ENCODE measurements around the gene ABT1. TPM values are rescaled to one million over a fixed set of nuclear protein-coding genes. Genes with fewer than 3 reads are reported as not detected.

The ABT1 gene
- polyA plus RNA-seq, 1 of the 3 experiments (the other 2 are of a cell fraction) = 15.4 TPM

GRCh38 chr6:26592649-26593048 is 4.1 kb upstream of the ABT1 start:
- POLR2A ChIA-PET = no interaction called here

GRCh38 chr6:26593278-26594130 is 3.2 kb upstream of the ABT1 start:
- WGBS (ENCODE audit: low lambda C conversion rate) = 60% methylated on average over 20 of the region's 20 CpGs
- DNase-seq = no peak
- no peak overlapping the region for H3K9ac ChIP-seq
- no peaks in the 10 kb centered on the region for H3K9me3 ChIP-seq
- H3K9me2 ChIP-seq = no peaks in the 10 kb centered on the region
- ChIA-PET CTCF (interaction anchor here (2.7 to 7.9 kb wide), 4 partner anchors 16 to 534 kb away, joined by 10 to 183 read pairs (median 42); no protein-coding TSS in a partner anchor), POLR2A (interaction anchor here (0.6 kb wide), 1 partner anchor 50 kb away, joined by 3 read pairs; no protein-coding TSS in a partner anchor)
- H3K27me3 ChIP-seq (ENCODE audit: insufficient read depth) = peaks cover 8% of the 10 kb centered on the region; the same call in 1 of the 2 replicates
- H3K27ac ChIP-seq (ENCODE audit: low read depth in 2 of 2, low read length in 1 of 2) = no peak overlapping the region
- no peak overlapping the region for H3K4me2 ChIP-seq
- H3K36me3 ChIP-seq (replicated peaks in 1 of 2; ENCODE audit: control insufficient read depth in 1 of 2, insufficient read depth in 2 of 2, low read length in 1 of 2) = peaks cover 5 to 6% of the 10 kb centered on the region in 2 experiments
- peaks cover 22% of the 10 kb centered on the region for H3F3A ChIP-seq (replicated peaks; ENCODE audit: insufficient read depth)
- no peaks in the 10 kb centered on the region for H4K20me1 ChIP-seq (ENCODE audit: insufficient read depth)
- peaks cover 17% of the 10 kb centered on the region for H3K79me2 ChIP-seq (ENCODE audit: insufficient read depth)
- H3K4me3 ChIP-seq (ENCODE audit: low read depth in 2 of 2, low read length in 1 of 2) = no peak overlapping the region
- H3K4me1 ChIP-seq (ENCODE audit: control insufficient read depth in 1 of 2, insufficient read depth in 2 of 2, low read depth in 1 of 2, low read length in 1 of 2) = peaks cover 5 to 15% of the 10 kb centered on the region in 2 experiments; a peak in 3 of 4 replicates
- no peak for TF ChIP-seq MAX (IDR thresholded peaks at IDR 0.05; ENCODE audit: low read depth)
- no peak for TF ChIP-seq FOSL2 (IDR thresholded peaks at IDR 0.05; ENCODE audit: borderline replicate concordance, low read depth)
- TF ChIP-seq FOXM1 (IDR thresholded peaks at IDR 0.05; ENCODE audit: low read depth) = no peak
- no peak for TF ChIP-seq NFIC (IDR thresholded peaks at IDR 0.05; ENCODE audit: borderline replicate concordance)
- no peak for TF ChIP-seq FOXJ3 (CRISPR knock-in tag; IDR thresholded peaks at IDR 0.05)
- no peak for TF ChIP-seq TCF12 (IDR thresholded peaks at IDR 0.05)
- TF ChIP-seq POLR2AphosphoS5 (IDR thresholded peaks at IDR 0.05; ENCODE audit: low read depth, low read length) = no peak
- TF ChIP-seq SIN3A (IDR thresholded peaks at IDR 0.05; ENCODE audit: borderline replicate concordance, low read depth, low read length) = no peak
- no peak for TF ChIP-seq IRF3 (IDR thresholded peaks at IDR 0.05; ENCODE audit: low read depth, low read length)
- no peak for TF ChIP-seq USF2 (IDR thresholded peaks at IDR 0.05; ENCODE audit: borderline replicate concordance, low read depth, low read length)
- no peak for TF ChIP-seq CTCF (IDR thresholded peaks at IDR 0.05)
- TF ChIP-seq CHD2 (IDR thresholded peaks at IDR 0.05; ENCODE audit: low read length, partially characterized antibody) = no peak
- TF ChIP-seq YY1 (IDR thresholded peaks at IDR 0.05; ENCODE audit: low read depth) = no peak
- 0 out of 2 replicates have a peak overlapping the region, but pooled peaks have one; percentile 25 for H2AFZ ChIP-seq (ENCODE audit: low read depth)

More at GRCh38 chr6:26592649-26593048, 4.1 kb upstream of the ABT1 start:
- peaks cover 8% of the 10 kb centered on the region for H3K79me2 ChIP-seq (ENCODE audit: insufficient read depth)
- DNase-seq = peak; percentile 29
- H3K4me2 ChIP-seq = no peak overlapping the region
- H3K4me3 ChIP-seq (ENCODE audit: low read depth in 2 of 2, low read length in 1 of 2) = no peak overlapping the region
- 4% methylated on average over 4 of the region's 4 CpGs for WGBS (ENCODE audit: low lambda C conversion rate)
- H3K36me3 ChIP-seq (replicated peaks in 1 of 2; ENCODE audit: control insufficient read depth in 1 of 2, insufficient read depth in 2 of 2, low read length in 1 of 2) = no peaks in the 10 kb centered on the region
- no peak overlapping the region for H3K27ac ChIP-seq (ENCODE audit: low read depth in 2 of 2, low read length in 1 of 2)
- TF ChIP-seq ELF1 (IDR thresholded peaks at IDR 0.05) = no peak
- TF ChIP-seq PBX3 (IDR thresholded peaks at IDR 0.05) = no peak
- peak; percentile 20; the same call in 1 of the 2 replicates for TF ChIP-seq RAD21 (IDR thresholded peaks at IDR 0.05; ENCODE audit: low read length)
- TF ChIP-seq SIN3A (IDR thresholded peaks at IDR 0.05; ENCODE audit: borderline replicate concordance, low read depth, low read length) = no peak
- H3K4me1 ChIP-seq (ENCODE audit: control insufficient read depth in 1 of 2, insufficient read depth in 2 of 2, low read depth in 1 of 2, low read length in 1 of 2) = peaks cover 5 to 9% of the 10 kb centered on the region in 2 experiments; a peak in 3 of 4 replicates
- H3K9me3 ChIP-seq = no peaks in the 10 kb centered on the region
- H3K9ac ChIP-seq = no peak overlapping the region
- H2AFZ ChIP-seq (ENCODE audit: low read depth) = no peak overlapping the region
- peaks cover 22% of the 10 kb centered on the region for H3F3A ChIP-seq (replicated peaks; ENCODE audit: insufficient read depth)
- peaks cover 8% of the 10 kb centered on the region; the same call in 1 of the 2 replicates for H3K27me3 ChIP-seq (ENCODE audit: insufficient read depth)
- H3K9me2 ChIP-seq = no peaks in the 10 kb centered on the region
- H4K20me1 ChIP-seq (ENCODE audit: insufficient read depth) = no peaks in the 10 kb centered on the region
- CTCF ChIA-PET = interaction anchor here (2.7 to 7.9 kb wide), 3 partner anchors 16 to 534 kb away, joined by 10 to 183 read pairs (median 59); no protein-coding TSS in a partner anchor

All from SK-N-SH (cell line).